Stimulated activated CD8-positive, alpha-beta memory T cell treated with anti-CD3 and anti-CD28 coated beads, Interleukin-15, amount 100 ng/mL, for 1 hour (primary cell): ENCODE measurements around the gene BAK1.
A peak's percentile ranks its signal among the peaks of the same experiment; 100 is the strongest.

ENCODE experiments used
- DNase-seq: peaks from one replicate; pipeline ENCODE4 v3.0.0-alpha.2; 2020; ENCODE audit warnings: low read depth

BAK1 gene

DNA sequence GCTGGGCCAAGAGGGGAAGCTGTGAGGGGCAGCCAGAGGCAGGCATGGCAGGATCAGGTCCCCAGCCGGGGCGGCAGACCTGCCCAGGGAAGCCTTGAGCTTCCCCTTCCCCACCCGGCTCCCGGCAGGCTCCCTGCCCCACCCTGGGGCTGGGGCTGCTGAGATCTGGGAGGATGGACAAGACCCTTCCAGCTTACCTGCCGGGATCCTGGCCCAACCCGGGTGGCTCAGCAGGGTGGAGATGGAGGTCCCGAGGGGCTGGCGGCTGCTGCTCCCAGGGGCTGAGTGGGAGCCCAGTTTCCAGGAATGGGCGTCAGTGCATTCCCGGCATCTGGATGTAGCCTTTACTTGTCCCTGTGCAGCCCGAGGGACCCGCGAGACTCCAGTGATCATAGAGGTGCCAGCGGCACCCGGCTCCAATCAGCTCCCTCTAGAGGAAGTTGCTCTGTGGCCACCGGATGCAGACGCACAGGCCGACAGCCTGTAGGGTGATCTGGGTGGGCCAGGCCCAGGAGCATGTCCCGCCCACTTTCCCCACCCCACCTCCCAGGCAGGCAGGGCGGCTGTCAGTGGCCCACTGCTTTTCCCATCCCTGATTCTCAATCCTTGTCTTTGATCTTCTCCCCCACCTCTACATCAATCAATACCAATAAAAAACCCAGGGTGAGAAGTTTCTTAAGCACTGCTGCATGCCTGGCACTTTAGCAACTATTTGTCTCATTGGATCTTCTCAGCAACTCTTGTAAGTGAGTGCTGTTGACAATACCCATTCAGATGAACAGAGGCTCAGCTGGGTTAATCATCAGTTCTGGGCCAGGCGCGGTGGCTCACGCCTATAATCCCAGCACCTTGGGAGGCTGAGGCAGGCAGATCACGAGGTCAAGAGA lies at the start of gene BAK1:
Gene BAK1, minus strand, starts transcription at position 449 of the 887 bp plus-strand sequence. CDS start 2,672 bp downstream, outside the sequence.
- DNase-seq, result peak; percentile 60

DNA sequence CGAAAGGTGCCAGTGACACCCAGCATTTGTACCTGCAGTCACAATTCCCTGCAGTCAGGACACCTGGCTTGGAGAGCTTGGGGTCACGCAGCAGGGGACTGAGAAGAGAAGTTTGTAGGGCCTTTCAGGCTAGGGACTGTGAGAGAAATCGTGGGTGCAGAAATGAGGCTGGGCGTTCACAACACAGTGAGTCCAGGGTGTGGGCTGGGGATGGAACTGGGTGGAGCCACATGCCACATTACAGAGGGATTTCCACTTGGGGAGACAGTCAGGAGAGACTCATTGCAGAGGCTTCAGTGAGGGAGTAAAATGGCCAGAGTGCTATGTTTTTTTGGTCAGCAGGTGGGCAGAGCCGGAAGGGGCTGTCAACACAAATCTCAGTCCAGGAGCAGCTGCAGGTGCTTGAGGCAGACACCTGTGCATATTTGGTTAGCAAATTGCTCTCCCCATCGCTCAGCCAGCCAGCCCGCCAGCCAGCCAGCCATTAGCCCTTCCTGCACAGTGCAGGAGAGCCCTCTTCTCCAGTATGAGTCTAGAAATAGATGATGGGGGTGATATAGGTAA lies 48.4 kb upstream of the BAK1 start:
- DNase-seq, result no peak

DNA sequence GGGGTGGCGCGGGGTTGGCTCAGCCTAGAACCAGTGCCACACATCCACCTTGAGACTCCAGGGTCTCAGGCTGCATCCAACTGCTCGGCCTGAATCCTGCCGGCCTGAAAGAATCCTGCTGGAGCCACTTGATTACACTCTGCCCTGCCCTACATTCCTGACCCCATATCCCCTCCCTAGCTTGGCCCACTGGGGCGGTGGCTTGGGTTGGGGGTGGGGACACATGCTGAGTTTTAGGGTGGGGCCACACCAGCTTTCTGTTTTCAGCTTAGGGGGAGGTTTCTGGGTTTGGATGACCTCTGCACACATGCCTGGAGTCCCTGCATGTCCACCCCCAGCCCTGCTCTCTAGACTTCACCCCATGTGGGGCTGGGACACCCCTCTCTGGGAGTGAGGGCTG lies 47.8 kb upstream of the BAK1 start:
- DNase-seq, result no peak

DNA sequence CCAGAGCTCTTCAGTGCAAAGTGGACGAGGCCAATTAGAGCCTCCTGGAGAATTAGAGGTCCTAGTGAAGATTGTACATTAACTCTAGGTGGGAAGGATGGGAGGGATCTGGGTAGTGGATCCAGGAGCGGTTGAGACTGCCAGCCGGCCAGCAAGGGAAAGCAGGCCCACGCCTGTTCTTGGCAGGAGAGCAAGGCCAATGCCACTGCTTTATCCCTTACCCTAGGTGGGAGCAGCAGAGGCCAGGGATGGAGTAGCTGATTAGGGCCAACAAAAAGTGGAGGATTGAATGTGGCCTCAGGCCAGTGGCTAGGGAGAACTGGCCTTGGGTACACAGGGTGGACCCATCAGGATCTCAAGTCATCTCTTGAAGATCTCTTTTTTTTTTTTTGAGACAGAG lies 44.8 kb upstream of the BAK1 start:
- no peak for DNase-seq

DNA sequence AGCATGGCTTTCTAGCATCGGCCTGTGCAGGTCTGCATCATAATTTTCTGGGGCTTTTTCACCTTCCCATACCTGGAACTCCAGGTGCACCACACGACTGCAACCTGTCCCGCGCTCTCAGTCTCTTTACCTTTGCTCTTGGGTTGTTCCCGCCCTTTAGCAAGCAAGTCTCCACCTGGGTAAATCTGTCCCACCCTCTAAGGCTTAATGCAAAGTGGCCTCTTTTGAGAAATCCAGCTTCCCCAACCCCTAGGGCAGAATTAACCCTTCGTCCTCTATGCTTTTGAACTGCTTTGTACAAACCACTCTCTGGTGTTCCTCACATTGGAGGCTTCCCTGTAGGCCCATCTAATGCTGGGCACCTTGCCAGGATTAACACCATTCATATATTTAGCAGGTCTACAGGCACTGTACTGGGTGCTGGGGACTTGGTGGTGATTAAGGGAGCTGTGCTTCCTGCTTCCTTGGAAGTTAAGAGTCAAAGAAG lies 43.9 kb upstream of the BAK1 start:
- DNase-seq, result no peak

DNA sequence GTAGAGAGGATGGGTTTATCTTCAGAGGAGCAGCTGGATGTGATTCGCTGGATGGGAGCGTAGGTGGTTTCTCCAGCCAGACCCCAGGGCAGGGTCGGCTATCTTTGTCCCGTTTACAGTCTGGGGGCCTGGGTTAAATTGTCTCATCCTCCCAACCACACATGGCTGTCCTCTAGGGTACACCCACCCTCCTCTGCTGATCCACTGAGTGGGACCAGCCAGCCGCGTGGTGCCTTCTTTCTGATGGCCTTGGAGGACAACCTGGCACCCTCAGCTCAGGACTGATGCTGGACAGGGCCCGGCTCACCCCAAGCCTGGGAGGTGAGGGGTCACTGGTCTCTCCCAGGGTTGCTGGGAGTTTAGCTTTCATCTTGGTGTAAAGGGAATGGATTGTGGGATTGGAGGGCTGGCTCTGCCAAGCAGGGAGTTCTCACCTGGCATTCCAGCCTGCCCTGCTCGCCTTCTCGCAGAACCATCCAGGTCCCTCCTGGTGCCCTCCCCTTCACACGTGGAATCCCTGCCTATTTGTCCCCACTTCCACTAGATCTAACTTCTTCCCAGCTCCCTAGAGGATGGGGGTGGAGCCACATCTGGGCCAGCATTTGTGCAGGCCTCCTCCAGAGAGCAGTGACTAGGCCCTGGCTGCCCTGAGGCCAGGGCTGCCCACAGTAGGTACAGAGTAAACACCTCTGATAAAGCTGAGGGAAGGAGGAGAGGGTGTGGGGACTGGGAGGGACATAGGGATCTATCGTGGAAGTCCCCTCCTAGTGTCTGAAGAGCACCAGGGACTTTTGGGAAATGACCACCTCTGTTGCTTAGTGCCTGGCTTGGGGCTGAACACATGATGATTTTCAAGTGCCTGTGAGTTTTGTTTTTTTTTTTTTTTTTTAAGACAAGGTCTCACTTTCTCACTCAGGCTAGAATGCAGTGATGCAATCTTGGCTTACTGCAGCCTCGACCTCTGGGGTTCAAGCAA lies 42.7 kb upstream of the BAK1 start:
- no peak for DNase-seq

DNA sequence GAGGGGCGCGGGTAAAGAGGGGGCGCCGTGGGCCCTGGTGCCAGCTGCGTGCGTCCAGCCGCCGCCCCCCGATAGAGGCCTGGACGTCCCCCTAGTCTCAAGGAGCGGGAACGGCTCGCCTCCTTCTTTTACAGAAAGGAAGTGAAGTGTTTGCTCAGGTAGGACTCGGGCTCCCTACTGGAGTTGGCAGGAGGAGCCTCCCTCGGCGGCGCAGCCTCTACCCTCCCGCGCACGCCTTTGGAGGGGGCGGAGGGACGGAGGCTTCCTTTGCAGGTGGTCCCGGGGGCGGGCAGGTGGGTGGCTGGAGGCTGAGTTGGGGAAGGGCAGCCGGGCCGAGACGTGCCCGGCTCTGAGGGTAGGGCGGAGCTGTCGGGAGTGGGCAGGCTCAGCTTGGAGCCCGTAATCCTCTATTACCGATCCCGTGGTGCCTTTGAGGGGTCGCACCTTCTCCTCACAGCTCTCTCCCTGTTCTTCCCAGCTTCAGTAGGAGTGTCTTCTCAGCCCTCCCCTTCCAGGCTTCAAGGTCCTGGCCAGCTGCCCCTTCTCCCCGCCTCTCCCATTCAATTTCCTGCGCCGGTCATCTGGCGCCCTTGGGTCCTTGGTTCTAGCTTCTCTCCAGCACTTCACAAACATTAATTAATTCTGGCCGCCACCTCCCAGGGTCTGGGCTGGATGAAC lies 41.8 kb upstream of the BAK1 start:
- no peak for DNase-seq

DNA sequence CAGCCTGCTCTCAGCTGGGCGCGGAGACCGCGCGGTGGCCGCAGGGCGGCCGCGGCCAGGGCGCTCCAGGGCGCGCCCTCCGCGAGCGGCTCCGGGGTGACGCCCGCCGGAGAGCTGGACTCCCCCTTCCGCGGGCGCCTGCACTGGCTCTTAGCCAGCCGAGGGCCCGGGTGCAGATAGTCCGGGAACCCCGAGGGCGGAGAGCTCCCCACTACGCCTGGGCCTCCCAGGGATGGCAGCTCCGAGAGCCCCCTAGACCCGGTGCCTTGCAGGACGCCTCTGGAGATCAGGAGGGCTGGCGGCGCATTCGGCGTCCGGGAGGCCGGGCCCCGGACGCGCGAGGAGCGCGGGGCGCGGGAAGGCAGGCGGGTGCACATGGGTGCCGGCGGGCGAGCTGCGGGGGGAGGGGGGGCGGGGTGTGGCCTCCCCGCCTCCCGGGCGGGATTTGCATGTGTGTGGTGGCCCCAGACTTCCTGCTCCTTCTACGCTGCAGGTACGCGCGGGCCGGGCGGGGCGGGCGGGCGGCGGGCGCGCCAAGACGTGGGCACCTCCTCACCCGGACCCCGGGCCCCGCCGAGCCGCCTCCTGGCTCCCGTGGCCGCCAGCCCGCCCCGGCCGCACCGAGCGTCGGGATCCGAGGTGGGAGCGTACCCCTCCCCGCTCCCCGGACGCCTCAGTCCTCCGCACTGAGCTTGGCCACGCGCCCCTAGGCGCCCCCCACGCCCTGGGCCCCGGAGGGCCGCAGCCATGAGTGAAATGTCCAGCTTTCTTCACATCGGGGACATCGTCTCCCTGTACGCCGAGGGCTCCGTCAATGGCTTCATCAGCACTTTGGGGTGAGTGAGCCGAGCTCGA lies 41.0 kb upstream of the BAK1 start, which contains the start of gene ITPR3:
Gene ITPR3, plus strand, starts transcription at position 467 of the 855 bp plus-strand sequence. Its CDS starts 281 bp downstream, at position 748.
- peak; percentile 36 for DNase-seq

DNA sequence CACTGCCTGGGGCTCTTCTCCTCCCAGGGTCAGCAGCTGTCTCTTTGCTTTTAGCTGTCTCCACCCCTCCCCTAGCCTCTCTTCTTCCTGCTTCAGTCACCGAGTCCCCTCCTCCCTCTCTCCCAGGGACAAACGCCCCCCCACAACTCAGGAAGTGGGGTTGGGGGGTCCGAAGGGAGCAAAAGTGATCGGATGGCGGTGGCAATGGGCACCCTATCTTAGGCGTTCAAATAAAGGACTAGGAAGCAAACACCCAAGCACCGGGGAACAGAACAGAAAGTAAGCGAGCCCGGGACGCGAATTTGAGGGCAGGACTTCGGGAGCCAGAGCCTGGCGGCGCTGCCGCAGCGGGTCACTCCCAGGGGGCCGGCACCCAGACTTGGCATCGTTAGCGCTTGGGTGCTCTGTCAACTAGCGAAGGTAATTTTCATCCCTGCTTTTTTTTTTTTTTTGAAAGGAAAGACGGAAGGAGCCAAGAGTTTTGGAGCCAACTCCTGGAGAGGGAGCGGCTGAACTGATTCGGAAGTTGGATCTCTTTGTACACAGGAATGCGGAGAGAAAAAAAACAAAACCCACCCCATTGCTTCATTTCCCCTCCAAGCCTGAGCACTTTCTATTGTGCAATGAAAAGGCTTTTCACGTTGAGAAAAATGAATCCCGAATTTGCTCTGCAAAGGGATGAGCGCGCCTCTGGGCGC lies 40.2 kb upstream of the BAK1 start:
- DNase-seq, result no peak

DNA sequence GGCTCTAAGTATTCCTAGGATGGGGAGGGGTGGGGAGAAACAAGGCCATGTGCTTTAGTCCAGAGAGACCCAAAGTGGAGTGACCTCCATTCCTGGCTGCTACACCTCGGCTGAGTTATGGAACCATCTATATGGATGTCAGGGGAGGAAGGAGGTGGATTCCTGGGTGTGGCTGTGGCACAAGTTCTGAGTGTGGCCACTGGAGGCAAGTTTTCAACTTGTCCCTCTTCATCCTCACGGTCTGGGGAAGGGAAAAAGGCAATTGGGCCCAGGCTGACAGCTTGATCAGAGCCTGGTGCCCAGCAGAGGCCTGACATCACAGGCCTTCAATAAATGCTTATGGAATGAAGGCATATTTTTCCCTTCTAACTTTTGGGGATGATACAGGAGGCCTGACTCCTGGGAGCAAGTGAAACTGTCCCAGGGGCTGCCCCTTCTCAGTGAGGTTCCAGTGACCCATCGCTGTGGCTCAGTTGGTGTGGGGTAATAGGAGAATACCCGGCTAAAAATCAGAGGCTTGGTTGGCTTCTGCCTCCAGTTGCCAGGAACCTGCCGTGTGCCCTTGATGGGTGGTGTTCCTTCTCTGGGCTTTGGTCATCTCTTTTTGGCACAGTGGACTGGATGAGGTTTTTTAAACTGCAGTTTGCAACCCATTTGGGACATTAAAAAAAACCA lies 39.2 kb upstream of the BAK1 start:
- no peak for DNase-seq

DNA sequence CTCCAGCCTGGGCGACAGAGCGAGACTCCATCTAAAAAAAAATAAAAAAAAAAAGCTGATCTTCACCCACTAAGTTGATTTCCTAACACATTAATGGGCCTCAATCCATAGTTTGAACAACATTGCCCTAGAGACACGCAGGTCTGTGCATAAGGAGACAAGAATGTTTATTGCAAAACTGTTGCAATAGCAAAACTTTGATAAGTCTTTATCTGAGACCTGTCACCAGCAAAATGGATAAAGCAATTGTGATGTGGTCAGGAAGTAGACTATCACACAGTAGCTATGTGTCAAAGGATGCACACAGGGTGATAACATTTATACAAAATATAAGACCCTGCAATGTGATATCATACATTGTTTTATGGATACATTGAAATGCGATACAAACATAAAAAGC lies 36.8 kb upstream of the BAK1 start:
- DNase-seq, result no peak

DNA sequence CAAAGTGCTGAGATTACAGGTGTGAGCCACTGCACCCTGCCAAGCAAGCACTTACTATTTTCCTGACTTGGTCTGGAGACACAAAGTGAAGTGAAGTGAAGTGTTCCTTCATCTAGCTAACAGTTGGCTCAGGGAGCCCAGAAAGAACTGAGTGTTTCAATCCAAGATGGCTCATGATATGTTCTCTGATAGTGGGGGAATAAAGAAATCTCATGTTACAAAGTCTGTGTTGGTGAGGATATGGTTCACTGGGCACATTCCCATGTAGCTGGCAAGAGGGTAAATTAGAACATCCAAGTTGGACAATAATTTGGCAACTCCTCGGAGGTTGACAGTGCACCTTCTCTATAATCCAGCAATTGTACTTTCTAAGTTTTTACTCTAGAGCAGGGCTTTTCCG lies 36.0 kb upstream of the BAK1 start:
- DNase-seq, result no peak

DNA sequence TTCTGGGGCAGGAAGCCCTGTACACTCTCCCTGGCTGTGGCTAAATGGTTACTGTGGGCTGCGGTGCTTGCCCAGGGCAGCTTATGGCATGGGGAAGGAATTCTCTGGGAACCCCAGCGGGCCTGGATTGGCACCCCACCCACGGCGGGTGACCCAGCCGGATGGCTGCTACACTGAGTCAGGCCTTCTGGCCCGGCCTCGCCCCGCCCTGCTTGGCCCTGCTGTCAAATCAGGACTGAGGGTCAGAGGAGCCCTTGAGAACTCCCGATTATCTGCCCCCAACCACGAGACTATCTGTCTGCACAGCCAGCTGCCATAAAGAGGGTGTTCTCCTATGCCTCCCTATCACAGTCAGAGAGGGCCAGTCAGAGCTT lies 33.7 kb upstream of the BAK1 start:
- DNase-seq, result no peak

DNA sequence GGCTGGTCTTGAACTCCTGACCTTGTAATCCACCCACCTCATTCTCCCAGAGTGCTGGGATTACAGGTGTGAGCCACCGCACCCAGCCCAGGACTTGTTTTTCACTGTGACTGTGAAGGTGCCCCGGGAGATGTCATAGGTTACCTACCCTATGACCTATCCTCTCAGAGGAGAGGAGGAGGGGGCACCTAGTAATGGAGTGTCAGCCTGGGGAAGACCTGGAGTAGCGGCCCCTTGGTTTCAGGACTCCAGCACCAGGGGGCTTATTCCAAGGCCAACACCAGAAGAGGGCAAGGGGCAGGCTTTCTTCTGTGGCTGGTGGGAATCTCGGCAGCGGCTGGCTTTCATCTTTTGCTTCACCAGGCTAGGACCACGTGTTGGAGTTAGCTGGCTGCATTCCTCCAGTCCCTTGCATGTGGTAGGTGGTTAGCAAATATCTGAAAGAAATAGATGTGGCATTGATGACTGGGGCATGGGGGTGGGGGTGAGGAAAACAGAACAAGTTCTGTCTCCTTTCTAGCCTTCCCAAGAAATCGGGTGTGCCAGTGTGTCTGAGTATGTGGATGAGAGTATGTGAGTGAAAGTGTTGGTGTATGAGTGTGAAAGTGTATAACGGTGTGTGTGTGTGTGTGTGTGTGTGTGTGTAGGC lies 33.2 kb upstream of the BAK1 start:
- DNase-seq, result no peak

DNA sequence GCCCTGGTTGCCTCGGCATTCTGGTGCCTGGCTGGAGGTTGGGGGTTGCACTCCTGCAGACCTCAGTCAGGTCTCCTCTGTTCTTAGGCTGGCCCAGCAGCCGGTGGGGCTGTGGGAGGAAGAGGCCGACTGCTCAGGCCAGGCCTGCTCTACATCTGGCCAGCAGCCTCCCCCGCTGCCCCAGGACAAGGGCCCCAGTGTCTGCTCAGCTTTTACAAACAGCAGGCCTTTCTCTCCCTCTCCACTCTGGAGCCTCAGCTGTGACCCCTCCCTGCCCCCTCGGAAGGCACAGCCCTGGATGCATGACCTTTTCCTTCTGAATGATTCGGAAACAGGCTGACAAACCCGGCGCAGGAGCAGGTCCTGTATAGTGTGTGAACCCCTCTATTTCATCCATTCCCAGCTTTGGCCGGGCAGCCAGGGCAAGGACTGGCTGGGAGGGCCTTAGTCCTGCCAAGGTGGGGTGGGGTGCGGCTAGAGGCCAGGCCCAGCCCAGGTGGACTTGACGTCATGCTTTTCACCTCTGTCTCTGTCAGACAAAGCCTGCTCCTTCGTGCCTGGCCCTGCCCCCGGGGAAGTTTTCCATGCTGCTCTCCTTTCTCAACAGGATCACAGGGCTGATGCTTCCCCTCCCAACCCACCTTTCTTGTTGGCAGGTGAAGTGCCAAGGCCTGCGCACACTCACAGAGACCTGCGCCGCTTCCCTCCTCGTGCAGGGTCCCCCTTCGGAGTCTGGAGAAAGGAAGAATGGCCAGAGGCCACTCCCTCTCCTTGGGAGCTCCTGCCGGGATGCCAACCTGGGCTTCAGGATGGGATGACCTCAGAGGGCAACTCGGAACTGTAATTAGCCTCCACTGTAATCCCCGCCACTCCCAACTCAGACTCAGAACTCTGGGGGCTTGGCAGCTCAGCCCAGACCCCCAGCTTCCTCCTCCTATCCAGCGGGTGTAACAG lies 31.0 kb upstream of the BAK1 start:
- DNase-seq, result no peak

DNA sequence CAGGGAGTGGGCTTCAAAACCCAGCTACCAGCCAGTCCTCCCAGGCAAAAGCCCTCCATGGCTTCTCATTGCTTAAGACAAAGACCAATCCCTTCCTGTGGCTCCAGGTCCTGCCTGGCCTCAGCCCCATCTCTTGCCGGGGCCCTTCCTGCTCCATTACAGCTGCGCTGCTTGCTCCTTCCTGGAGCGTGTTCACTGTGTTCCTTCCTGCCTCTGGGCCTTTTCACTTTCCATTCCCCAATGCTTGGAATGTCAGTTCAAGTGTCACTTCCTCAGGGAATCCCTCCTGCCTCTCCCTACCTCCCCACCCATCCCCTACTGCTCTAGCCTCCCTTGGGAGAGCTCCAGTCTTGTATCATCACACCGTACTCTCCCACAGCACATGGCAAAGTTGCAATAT lies 30.0 kb upstream of the BAK1 start:
- DNase-seq, result no peak

DNA sequence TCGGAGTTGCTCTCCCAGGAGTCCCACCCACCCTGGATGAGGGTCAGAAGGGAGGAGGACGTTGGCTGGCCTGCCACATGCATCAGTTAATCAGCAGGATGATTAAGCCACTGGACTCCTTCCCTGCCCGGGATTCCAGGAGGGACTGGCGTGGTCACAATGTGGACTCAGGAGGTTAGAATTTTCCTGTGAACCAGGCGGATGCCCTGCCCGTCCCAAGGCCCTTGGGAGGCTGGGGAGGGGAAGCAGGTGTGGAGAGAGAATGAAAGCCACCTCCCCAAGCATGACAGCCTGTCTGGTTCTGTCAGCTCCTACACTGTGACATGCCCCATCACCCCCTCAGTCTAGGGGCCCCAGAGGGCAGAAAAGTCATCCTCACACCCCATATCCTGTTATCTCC lies 29.5 kb upstream of the BAK1 start:
- DNase-seq, result no peak

DNA sequence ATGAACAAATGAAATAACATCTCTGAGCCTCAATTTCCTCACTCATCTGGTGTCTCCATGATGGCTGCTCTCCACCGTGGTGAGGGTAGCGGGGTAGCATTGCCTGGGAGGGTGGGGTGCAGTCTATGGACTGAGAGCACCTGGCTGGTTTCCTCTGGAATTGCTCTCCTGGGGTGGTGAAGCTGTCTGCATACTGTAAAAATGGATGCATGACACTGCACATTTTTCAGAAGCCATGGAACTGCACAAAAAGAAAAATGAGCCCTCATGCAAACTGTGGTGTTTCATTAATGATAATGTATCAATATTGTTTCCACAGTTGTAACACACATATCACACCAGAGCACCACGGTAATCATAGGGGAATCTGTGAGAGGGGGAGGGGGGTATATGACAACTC lies 28.9 kb upstream of the BAK1 start:
- no peak for DNase-seq
